GM12864 (cell line): ENCODE results near the gene MTM1.

Source experiments
- DNase-seq: peaks from one replicate; pipeline ENCODE4 v3.0.0-alpha.2; 2011; ENCODE audit warnings: low read depth
- H3K4me3 ChIP-seq: 2 replicates; pipeline ENCODE4 v1.5.1; 2011; ENCODE audit warnings: mild to moderate bottlenecking, low read depth, low read length, control low read depth
- TF ChIP-seq, protein P1 (sequence below): IDR thresholded peaks from 2 replicates; pipeline ENCODE4 v1.5.1; 2011; ENCODE audit warnings: low read depth, mild to moderate bottlenecking, moderate library complexity, low read length, control low read depth, inconsistent platforms; ENCODE audit errors: missing control alignments

Gene MTM1

GRCh38 chrX:150530821-150531220 lies 37.6 kb upstream of the MTM1 start:
- no peak overlapping the region for H3K4me3 ChIP-seq
- TF ChIP-seq, protein P1, sequence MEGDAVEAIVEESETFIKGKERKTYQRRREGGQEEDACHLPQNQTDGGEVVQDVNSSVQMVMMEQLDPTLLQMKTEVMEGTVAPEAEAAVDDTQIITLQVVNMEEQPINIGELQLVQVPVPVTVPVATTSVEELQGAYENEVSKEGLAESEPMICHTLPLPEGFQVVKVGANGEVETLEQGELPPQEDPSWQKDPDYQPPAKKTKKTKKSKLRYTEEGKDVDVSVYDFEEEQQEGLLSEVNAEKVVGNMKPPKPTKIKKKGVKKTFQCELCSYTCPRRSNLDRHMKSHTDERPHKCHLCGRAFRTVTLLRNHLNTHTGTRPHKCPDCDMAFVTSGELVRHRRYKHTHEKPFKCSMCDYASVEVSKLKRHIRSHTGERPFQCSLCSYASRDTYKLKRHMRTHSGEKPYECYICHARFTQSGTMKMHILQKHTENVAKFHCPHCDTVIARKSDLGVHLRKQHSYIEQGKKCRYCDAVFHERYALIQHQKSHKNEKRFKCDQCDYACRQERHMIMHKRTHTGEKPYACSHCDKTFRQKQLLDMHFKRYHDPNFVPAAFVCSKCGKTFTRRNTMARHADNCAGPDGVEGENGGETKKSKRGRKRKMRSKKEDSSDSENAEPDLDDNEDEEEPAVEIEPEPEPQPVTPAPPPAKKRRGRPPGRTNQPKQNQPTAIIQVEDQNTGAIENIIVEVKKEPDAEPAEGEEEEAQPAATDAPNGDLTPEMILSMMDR: no peak
- DNase-seq: no peak

DNA sequence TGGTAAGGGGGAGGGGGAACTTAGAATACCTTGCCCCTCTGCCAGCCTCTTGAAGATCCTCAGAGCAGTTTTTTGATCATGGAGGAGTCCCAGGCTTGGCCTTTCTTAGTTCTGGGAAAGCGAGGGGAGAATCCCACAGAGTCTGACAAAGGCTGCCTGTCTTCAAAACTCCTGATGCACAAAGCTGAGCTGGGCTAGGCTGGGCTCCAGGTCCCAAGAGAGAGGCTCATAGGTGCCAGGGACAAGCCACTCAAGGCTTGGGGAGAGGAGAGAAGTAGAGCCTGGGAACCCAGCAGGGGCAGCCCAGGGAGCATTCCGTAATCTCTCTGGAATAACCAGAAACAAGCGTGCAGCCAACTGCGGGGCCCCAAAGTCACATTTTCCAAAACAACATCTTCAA lies 37.0 kb upstream of the MTM1 start:
- DNase-seq: no peak
- no peak overlapping the region for H3K4me3 ChIP-seq
- TF ChIP-seq, protein P1: no peak

DNA sequence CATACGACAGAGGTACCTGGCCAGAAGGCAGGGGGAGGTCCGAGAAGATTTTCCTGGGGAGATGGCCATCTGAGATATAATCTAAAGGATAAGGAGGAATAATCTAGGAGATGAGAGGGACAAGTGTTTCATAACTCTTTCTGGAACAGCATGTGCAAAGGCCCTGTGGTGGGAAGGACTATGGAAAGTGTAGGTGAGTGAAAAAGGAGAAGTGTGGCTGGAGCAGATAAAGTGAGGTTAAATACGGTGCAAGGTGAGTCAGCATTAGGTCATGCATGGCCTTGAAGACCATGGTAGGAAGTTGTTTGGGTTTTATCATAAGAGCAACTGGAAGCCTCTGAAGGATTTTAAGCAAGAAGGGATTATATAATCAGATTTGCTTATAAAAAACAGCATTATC lies 34.6 kb upstream of the MTM1 start:
- DNase-seq: no peak
- TF ChIP-seq, protein P1: no peak
- H3K4me3 ChIP-seq: no peak overlapping the region

- TF ChIP-seq, protein P1: peak; percentile 44
- DNase-seq: no peak
- no peak overlapping the region for H3K4me3 ChIP-seq
Measured at GRCh38 chrX:150536455-150537116, 31.8 kb upstream of the MTM1 start.

- TF ChIP-seq, protein P1: no peak
- no peak for DNase-seq
- H3K4me3 ChIP-seq: no peak overlapping the region
Measured at GRCh38 chrX:150537851-150538250, 30.6 kb upstream of the MTM1 start.

- no peak overlapping the region for H3K4me3 ChIP-seq
- TF ChIP-seq, protein P1: no peak
- DNase-seq: no peak
Measured at GRCh38 chrX:150540965-150541364, 27.5 kb upstream of the MTM1 start.

DNA sequence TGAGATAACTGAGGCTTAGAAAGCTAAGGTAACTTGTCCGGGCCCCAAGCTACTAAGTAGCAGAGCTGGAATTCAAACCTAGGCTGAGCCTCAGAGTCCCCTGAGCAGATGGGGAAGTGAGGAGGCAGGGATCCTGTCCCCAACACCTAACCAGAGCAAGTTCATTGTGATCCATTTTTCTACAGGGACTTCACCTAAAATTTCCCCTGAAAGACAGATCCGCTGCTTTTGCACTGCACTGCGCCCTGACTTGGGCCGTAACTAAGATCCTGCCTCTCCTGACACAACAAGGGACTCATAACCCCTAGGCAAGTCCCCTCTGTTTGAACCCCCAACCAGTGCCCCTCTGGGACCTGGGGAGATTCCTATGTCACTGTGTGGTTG lies 25.6 kb upstream of the MTM1 start:
- TF ChIP-seq, protein P1: no peak
- no peak overlapping the region for H3K4me3 ChIP-seq
- no peak for DNase-seq
